ENCODE results near the gene DHRS2.

DHRS2 gene

DNA sequence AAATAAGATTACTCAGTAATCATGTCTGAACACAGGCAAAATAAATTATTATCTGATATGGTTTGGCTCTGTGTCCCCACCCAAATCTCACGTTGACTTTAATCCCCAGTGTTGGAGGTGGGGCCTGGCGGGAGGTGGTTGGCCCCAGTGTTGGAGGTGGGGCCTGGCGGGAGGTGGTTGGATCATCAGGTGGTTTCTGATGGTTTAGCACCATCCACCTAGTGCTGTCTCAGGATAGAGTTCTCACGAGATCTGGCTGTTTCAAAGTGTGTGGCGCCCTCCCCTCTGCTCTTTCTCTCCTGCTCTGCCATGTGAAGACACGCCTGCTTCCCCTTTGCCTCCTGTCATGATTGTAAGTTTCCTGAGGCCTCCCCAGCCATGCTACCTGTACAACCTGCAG, 18.1 kb downstream of the DHRS2 start:
- Histone ChIP-seq H3K4me1 (ENCODE audit: insufficient read depth, low read length) (no peaks in the 10 kb centered on the region), H3K4me3 (ENCODE audit: low read length) (no peak overlapping the region), H3K9ac (ENCODE audit: low read depth, low read length) (no peak overlapping the region), H3K36me3 (ENCODE audit: insufficient read depth, low read length) (no peaks in the 10 kb centered on the region), H3K27me3 (ENCODE audit: insufficient read depth, low read length) (no peaks in the 10 kb centered on the region), H3K9me3 (ENCODE audit: insufficient read depth, low read depth, low read length) (no peaks in the 10 kb centered on the region), H3K27ac (ENCODE audit: low read depth, low read length) (no peak overlapping the region)
- 78% methylated on average over 6 of the region's 6 CpGs for WGBS

DNA sequence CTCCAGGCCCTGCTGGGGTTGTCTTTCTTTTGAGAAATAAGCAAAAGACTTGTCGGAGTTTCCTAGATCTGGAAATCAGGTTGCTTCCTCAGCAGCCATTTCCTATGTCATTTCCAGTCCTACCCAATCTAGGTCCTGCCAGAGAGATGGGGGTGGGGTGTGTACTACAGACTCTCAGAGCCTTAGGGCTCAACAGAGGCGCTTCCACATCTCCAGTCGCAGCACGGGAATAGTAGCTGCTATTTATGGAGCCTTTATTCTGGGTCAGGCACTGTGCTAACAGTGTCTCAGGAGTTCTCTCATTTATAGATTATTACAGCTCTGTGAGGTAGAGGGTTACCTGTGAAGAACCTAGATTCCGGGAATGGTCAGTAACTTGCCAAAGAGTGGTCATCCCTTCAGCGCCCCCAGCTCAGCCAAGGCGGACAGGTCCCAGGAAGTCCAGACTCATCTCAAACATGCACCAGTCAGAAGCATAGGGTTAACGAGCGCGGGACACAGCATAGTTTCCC, 21.9 kb downstream of the DHRS2 start:
- no peaks in the 10 kb centered on the region for H3K36me3 ChIP-seq (ENCODE audit: insufficient read depth, low read length)
- H3K27me3 ChIP-seq (ENCODE audit: insufficient read depth, low read length): no peaks in the 10 kb centered on the region
- no peaks in the 10 kb centered on the region for H3K9me3 ChIP-seq (ENCODE audit: insufficient read depth, low read depth, low read length)
- WGBS: 76% methylated on average over 10 of the region's 10 CpGs
- no peaks in the 10 kb centered on the region for H3K4me1 ChIP-seq (ENCODE audit: insufficient read depth, low read length)
- H3K4me3 ChIP-seq (ENCODE audit: low read length): no peak overlapping the region
- H3K9ac ChIP-seq (ENCODE audit: low read depth, low read length): no peak overlapping the region
- no peak overlapping the region for H3K27ac ChIP-seq (ENCODE audit: low read depth, low read length)

DNA sequence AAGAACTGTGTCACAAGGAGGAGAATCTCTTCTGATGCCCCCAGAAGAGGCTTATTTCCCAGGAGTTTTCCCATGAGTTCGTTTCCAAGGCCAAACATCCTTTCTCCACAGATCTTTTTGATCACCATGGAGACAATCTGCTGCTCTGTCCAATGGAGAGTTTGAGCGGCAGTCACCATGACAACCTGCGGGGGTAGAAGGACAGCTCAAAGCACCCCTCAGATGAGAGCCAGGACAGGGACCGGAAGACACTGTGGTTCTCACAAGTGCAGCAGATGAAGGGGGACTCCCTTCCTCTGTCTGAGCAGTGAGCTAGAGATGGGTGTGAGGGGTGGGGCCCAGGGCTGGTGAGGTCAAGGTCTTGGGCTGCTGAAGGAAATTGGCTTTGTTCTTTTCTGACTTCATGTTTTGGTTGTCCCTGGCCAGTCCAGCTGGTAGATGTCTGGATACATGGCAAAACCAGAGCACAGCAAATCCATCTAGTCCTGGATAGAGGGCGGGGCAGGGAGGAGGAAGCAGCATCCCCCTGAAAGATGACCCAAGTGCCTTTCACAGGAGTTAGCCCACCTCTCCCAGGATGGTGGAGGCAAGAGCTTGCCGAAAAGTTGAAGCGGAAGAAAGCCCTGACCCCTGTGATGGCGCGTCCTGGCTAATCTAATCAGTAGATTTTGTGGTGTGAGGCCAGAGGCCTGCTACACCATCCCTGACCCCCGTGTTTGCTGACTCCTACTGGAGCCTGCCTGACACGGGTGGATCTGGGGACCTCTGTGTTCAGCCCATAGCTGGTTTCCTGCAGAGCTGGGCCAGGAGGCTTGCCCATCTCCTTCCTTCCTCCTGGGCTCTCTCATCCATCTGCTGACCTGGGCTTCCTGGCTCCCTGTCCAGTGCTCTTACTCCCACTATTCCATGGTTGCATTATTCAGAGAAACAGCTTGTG, 24.4 kb downstream of the DHRS2 start:
- Histone ChIP-seq H3K9me3 (ENCODE audit: insufficient read depth, low read depth, low read length) (no peaks in the 10 kb centered on the region), H3K36me3 (ENCODE audit: insufficient read depth, low read length) (no peaks in the 10 kb centered on the region), H3K27ac (ENCODE audit: low read depth, low read length) (no peak overlapping the region), H3K4me3 (ENCODE audit: low read length) (no peak overlapping the region), H3K4me1 (ENCODE audit: insufficient read depth, low read length) (no peaks in the 10 kb centered on the region), H3K9ac (ENCODE audit: low read depth, low read length) (no peak overlapping the region), H3K27me3 (ENCODE audit: insufficient read depth, low read length) (no peaks in the 10 kb centered on the region)
- 83% methylated on average over 11 of the region's 11 CpGs for WGBS

GRCh38 chr14:23661542-23661941, 25.4 kb downstream of the DHRS2 start:
- Histone ChIP-seq H3K36me3 (ENCODE audit: insufficient read depth, low read length) (no peaks in the 10 kb centered on the region), H3K4me1 (ENCODE audit: insufficient read depth, low read length) (no peaks in the 10 kb centered on the region), H3K27me3 (ENCODE audit: insufficient read depth, low read length) (no peaks in the 10 kb centered on the region), H3K9ac (ENCODE audit: low read depth, low read length) (no peak overlapping the region), H3K9me3 (ENCODE audit: insufficient read depth, low read depth, low read length) (no peaks in the 10 kb centered on the region), H3K27ac (ENCODE audit: low read depth, low read length) (no peak overlapping the region), H3K4me3 (ENCODE audit: low read length) (no peak overlapping the region)
- WGBS: 77% methylated on average over 5 of the region's 5 CpGs

DNA sequence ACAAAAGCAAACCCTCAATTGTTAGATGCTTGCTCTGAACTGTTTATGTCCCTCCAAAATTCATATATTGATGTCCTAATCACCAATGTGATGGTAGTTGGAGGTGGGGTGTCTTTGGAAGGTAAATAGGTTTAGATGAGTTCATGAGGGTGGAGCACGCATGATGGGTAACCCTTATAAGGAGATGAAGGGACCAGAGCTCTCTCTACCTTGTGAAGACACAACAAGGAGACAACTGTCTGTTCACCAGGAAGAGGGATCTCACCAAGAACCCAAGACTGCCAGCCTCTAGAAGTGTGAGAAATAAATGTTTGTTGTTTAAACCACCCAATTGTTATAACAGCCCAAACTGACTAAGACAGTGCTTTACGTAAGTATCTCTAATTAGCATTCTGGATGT, 27.0 kb downstream of the DHRS2 start:
- no peaks in the 10 kb centered on the region for H3K4me1 ChIP-seq (ENCODE audit: insufficient read depth, low read length)
- H3K36me3 ChIP-seq (ENCODE audit: insufficient read depth, low read length): no peaks in the 10 kb centered on the region
- H3K4me3 ChIP-seq (ENCODE audit: low read length): no peak overlapping the region
- H3K9me3 ChIP-seq (ENCODE audit: insufficient read depth, low read depth, low read length): no peaks in the 10 kb centered on the region
- H3K9ac ChIP-seq (ENCODE audit: low read depth, low read length): no peak overlapping the region
- H3K27ac ChIP-seq (ENCODE audit: low read depth, low read length): no peak overlapping the region
- 81% methylated on average over 2 of the region's 2 CpGs for WGBS
- no peaks in the 10 kb centered on the region for H3K27me3 ChIP-seq (ENCODE audit: insufficient read depth, low read length)

- Histone ChIP-seq H3K27ac (ENCODE audit: low read depth, low read length) (no peak overlapping the region), H3K9me3 (ENCODE audit: insufficient read depth, low read depth, low read length) (no peaks in the 10 kb centered on the region), H3K36me3 (ENCODE audit: insufficient read depth, low read length) (no peaks in the 10 kb centered on the region), H3K27me3 (ENCODE audit: insufficient read depth, low read length) (no peaks in the 10 kb centered on the region), H3K4me3 (ENCODE audit: low read length) (no peak overlapping the region), H3K9ac (ENCODE audit: low read depth, low read length) (no peak overlapping the region), H3K4me1 (ENCODE audit: insufficient read depth, low read length) (no peaks in the 10 kb centered on the region)
- 85% methylated on average over 5 of the region's 5 CpGs for WGBS
Observed at GRCh38 chr14:23663711-23664110, 27.5 kb downstream of the DHRS2 start.

DNA sequence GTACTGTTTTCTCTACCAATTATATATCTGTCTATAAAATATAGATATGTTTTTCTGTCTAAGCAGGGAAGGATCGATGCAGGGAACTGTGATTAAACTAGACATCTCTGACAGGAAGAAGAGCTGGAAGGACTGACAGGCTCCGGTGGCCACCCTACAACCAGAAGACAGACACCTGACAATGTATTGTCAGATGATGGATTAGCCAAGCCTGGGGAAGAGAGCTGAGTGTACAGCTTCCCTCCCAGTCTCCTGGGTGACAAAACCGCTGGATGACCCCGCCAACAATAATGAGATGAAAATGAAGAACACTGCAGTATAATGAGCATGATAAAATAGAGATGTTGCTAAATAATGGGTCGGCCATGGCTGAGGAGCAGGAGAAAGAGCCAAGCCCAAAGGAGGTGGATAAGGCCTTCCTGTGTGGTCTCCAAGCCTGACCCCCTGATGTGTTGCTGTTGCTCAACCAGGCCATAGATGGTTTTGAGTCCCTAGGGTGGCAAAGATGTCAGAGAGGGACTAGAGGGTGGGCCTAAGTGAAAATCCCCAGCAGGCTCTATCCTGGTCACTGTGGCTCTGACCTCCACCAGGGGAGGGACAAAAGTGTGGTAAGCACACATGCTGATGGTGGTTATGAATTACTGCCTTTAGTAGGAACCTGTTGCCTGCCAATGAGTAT, 28.2 kb downstream of the DHRS2 start:
- WGBS: 86% methylated on average over 5 of the region's 5 CpGs

GRCh38 chr14:23665302-23666016, 29.3 kb downstream of the DHRS2 start:
- Histone ChIP-seq H3K4me1 (ENCODE audit: insufficient read depth, low read length) (no peaks in the 10 kb centered on the region), H3K9me3 (ENCODE audit: insufficient read depth, low read depth, low read length) (no peaks in the 10 kb centered on the region; the same call in 1 of the 2 replicates), H3K36me3 (ENCODE audit: insufficient read depth, low read length) (no peaks in the 10 kb centered on the region), H3K4me3 (ENCODE audit: low read length) (no peak overlapping the region), H3K9ac (ENCODE audit: low read depth, low read length) (no peak overlapping the region), H3K27ac (ENCODE audit: low read depth, low read length) (no peak overlapping the region), H3K27me3 (ENCODE audit: insufficient read depth, low read length) (no peaks in the 10 kb centered on the region)
- WGBS: 37% methylated on average over 4 of the region's 4 CpGs

More for the DNA sequence above, 28.2 kb downstream of the DHRS2 start:
- Histone ChIP-seq H3K4me1 (ENCODE audit: insufficient read depth, low read length) (no peaks in the 10 kb centered on the region), H3K36me3 (ENCODE audit: insufficient read depth, low read length) (no peaks in the 10 kb centered on the region), H3K9me3 (ENCODE audit: insufficient read depth, low read depth, low read length) (no peaks in the 10 kb centered on the region), H3K27me3 (ENCODE audit: insufficient read depth, low read length) (no peaks in the 10 kb centered on the region), H3K4me3 (ENCODE audit: low read length) (no peak overlapping the region), H3K27ac (ENCODE audit: low read depth, low read length) (no peak overlapping the region), H3K9ac (ENCODE audit: low read depth, low read length) (no peak overlapping the region)

- no peaks in the 10 kb centered on the region for H3K36me3 ChIP-seq (ENCODE audit: insufficient read depth, low read length)
- H3K9ac ChIP-seq (ENCODE audit: low read depth, low read length): no peak overlapping the region
- H3K4me3 ChIP-seq (ENCODE audit: low read length): no peak overlapping the region
- H3K9me3 ChIP-seq (ENCODE audit: insufficient read depth, low read depth, low read length): no peaks in the 10 kb centered on the region; the same call in 1 of the 2 replicates
- 85% methylated on average over 3 of the region's 3 CpGs for WGBS
- no peaks in the 10 kb centered on the region for H3K27me3 ChIP-seq (ENCODE audit: insufficient read depth, low read length)
- H3K27ac ChIP-seq (ENCODE audit: low read depth, low read length): no peak overlapping the region
- H3K4me1 ChIP-seq (ENCODE audit: insufficient read depth, low read length): no peaks in the 10 kb centered on the region
Observed at GRCh38 chr14:23667134-23667533, 31.0 kb downstream of the DHRS2 start.

- no peak overlapping the region for H3K9ac ChIP-seq (ENCODE audit: low read depth, low read length)
- no peaks in the 10 kb centered on the region for H3K27me3 ChIP-seq (ENCODE audit: insufficient read depth, low read length)
- H3K36me3 ChIP-seq (ENCODE audit: insufficient read depth, low read length): no peaks in the 10 kb centered on the region
- no peaks in the 10 kb centered on the region for H3K4me1 ChIP-seq (ENCODE audit: insufficient read depth, low read length)
- no peak overlapping the region for H3K4me3 ChIP-seq (ENCODE audit: low read length)
- no peak overlapping the region for H3K27ac ChIP-seq (ENCODE audit: low read depth, low read length)
- H3K9me3 ChIP-seq (ENCODE audit: insufficient read depth, low read depth, low read length): no peaks in the 10 kb centered on the region; the same call in 1 of the 2 replicates
- 97% methylated on average over 5 of the region's 5 CpGs for WGBS
Observed at GRCh38 chr14:23669441-23669840, 33.3 kb downstream of the DHRS2 start.

DNA sequence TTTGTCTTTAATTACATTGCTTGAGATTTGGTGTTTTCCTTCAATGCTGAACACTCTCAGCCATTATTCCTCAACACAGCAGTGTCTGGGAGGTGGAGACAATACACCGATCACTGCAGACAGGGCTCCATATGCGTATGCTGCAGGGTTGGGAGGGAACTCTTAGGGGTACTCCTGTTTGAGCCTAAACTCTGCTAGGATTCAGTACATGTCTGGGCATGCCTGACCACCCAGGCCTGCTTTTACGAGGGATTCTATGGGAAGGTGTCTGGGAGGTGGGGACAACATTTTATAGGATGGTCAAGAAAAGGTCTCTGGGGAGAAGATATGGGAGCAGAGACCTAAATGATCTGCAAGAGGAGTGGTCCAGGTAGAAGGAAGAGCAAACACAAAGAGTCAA, 34.3 kb downstream of the DHRS2 start:
- no peaks in the 10 kb centered on the region for H3K36me3 ChIP-seq (ENCODE audit: insufficient read depth, low read length)
- no peak overlapping the region for H3K4me3 ChIP-seq (ENCODE audit: low read length)
- no peaks in the 10 kb centered on the region for H3K4me1 ChIP-seq (ENCODE audit: insufficient read depth, low read length)
- 82% methylated on average over 3 of the region's 3 CpGs for WGBS
- H3K27me3 ChIP-seq (ENCODE audit: insufficient read depth, low read length): no peaks in the 10 kb centered on the region
- H3K9me3 ChIP-seq (ENCODE audit: insufficient read depth, low read depth, low read length): no peaks in the 10 kb centered on the region; the same call in 1 of the 2 replicates
- no peak overlapping the region for H3K27ac ChIP-seq (ENCODE audit: low read depth, low read length)
- no peak overlapping the region for H3K9ac ChIP-seq (ENCODE audit: low read depth, low read length)
